Measurements from ENCODE around the gene PTPN13.

GRCh38 chr4:86596807-86597206, 2.7 kb downstream of the PTPN13 start:
- TF ChIP-seq, protein P1, sequence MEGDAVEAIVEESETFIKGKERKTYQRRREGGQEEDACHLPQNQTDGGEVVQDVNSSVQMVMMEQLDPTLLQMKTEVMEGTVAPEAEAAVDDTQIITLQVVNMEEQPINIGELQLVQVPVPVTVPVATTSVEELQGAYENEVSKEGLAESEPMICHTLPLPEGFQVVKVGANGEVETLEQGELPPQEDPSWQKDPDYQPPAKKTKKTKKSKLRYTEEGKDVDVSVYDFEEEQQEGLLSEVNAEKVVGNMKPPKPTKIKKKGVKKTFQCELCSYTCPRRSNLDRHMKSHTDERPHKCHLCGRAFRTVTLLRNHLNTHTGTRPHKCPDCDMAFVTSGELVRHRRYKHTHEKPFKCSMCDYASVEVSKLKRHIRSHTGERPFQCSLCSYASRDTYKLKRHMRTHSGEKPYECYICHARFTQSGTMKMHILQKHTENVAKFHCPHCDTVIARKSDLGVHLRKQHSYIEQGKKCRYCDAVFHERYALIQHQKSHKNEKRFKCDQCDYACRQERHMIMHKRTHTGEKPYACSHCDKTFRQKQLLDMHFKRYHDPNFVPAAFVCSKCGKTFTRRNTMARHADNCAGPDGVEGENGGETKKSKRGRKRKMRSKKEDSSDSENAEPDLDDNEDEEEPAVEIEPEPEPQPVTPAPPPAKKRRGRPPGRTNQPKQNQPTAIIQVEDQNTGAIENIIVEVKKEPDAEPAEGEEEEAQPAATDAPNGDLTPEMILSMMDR (IDR thresholded peaks at IDR 0.05): no peak
- TF ChIP-seq POLR2A (IDR thresholded peaks at IDR 0.05) (no peak), EP300 (IDR thresholded peaks at IDR 0.05) (no peak)
